NCI-H146 (cell line): ENCODE data around the gene CHM.
"Not testable (repeated sequence)": the region's sequence is repeated elsewhere in the genome, so short reads cannot be mapped to it uniquely, and the experiment has no call there.

Experiments
- DNase-seq: peaks from one replicate; lab custom pipeline; 2025; lab: John Stamatoyannopoulos, UW

CHM gene, protein sequence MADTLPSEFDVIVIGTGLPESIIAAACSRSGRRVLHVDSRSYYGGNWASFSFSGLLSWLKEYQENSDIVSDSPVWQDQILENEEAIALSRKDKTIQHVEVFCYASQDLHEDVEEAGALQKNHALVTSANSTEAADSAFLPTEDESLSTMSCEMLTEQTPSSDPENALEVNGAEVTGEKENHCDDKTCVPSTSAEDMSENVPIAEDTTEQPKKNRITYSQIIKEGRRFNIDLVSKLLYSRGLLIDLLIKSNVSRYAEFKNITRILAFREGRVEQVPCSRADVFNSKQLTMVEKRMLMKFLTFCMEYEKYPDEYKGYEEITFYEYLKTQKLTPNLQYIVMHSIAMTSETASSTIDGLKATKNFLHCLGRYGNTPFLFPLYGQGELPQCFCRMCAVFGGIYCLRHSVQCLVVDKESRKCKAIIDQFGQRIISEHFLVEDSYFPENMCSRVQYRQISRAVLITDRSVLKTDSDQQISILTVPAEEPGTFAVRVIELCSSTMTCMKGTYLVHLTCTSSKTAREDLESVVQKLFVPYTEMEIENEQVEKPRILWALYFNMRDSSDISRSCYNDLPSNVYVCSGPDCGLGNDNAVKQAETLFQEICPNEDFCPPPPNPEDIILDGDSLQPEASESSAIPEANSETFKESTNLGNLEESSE

DNA sequence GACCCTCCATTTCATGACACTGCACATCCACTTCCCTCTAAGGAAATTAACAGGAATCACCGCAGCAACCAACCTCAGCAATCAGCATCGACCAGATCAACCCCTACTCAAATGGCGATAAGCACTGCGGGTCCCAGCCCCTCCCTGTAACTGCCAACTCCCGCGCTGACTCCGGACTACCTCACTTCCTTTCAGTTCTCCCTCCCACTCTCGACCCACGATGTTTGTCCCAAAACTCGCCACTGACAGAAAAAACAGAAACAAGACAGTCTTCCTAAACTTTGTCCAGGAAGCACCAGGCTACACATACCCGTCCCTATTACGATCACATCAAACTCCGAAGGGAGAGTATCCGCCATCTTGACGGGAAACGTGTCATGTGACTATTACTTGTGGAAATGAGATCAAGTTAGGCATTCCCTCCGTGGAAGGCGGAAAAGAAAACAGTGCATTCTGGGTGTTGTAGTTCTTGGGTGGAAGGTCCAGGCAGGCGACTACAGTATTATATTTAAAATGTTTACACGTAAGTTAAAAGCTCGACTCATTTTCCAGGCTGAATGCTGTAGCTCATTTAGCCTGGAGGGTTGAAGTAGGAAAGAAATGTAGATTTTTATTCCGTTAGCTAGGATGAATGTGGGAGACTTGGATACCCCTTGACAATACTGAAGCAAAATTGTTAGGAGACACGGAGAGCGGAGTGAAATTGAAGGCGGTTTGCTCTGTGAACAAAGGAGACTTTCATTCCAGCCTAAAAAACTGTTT is at the start of gene CHM:
CHM (minus strand) TSS at position 385 of the 762 bp plus-strand sequence; CDS start at position 359, 26 bp downstream.
- DNase-seq, result no peak

DNA sequence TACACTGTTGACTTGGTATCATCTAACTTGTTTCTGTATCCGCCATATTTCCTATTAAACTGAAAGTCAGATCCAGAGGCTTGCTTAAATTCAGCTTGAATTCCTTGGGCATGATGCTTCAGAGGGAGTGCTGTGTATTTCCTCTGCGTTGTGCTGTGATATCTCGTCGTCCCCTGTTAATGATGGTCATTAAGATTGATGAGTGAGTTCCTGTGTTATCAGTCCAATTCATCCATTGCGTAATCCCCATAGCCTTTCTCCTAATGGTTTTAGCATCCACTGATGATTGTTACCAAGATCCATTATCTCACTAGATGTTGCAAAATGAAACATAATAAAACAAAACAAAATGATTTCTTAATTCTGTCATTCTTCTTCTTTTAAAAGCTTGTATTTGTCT is 31.3 kb upstream of the CHM start:
- DNase-seq, result peak; percentile 27

DNA sequence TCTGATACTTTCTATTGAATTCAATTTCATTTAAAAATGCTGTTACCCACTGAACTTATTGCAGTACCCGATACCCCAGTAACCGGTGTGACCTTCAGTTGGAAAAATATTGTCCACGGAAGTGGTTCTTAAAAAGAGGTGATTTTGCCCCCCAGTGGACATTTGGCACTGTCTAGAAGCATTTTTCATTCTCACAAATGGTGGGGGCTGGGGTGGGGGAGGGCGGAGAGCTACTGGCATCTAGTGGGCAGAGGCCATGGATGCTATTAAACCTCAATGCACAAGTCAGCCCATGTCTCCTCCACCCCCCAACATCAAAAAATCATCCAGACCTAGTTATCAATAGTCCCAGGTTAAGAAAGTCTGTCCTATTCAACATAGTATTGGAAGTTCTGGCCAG is 19.6 kb upstream of the CHM start:
- DNase-seq, result no peak

DNA sequence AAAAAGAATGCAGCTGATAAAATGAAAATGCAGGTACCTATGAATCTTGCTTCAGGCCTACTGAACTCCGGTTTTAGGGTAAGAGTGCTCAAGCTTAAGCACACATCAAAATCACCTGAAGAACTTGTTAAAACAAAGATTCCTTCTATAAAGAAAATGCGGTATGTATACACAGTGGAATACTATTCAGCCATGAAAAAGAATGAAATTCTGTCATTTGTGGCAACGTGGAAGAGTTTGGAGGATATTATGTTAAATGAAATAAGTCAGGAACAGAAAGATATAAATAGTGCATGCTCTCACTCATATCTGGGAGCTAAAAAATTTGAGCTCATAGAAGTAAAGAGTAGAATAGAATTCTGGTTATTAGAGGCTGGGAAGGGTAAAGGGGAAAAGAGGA is 14.0 kb upstream of the CHM start:
- DNase-seq, result no peak

DNA sequence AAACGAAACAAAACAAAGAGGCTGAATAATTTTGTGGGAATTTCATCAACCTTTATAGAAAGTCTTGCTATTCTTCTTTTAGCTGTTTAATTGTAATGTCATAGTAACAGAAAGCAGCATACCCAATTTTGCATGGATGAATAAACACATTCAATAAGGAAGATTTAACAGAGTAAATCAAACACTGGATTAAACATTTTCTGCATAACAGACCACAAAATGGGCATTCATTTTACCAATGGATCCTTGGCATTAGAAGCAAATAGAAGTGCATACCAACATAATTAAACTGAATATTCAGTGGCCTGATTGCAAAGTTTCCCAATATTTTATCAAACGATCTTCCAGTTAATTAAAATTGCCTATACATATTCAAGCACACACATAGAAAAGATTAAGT is 4.4 kb upstream of the CHM start:
- DNase-seq, result no peak

DNA sequence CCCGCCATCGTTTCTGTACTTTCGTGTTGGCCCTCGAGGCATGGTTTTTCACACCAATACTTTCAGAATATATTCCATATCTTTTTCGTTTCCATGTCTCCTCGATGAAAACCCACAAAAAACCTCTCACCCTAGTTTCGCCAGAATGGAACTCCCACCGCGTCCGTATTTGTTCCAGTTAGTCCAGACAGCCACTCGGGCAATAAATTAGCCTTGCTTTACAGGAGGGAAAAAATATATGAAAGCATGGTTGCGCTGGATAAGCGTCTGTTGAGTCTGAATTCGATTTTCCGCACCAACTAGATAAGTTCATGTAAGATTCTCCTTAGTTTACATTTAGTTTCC is 550 bp upstream of the CHM start:
- no peak for DNase-seq

DNA sequence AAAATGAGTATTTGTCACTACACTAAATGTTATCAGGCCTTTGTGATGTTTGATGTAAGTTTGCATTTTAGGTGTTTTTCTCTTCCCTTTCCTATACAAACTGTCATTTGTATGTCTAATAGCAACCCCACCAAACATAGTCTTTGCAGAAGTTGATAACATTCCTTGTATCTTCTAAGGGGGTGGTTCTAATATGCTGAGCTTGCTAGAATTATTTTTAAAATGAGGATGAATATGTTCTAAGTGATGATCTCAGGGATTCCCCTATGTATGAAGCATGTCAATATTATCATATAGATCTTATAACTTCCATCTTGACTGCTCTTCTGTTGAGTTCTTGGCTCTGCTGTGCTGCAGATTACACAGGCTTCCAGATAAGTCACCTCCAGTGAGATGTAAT is 3.1 kb downstream of the CHM start:
- no peak for DNase-seq

DNA sequence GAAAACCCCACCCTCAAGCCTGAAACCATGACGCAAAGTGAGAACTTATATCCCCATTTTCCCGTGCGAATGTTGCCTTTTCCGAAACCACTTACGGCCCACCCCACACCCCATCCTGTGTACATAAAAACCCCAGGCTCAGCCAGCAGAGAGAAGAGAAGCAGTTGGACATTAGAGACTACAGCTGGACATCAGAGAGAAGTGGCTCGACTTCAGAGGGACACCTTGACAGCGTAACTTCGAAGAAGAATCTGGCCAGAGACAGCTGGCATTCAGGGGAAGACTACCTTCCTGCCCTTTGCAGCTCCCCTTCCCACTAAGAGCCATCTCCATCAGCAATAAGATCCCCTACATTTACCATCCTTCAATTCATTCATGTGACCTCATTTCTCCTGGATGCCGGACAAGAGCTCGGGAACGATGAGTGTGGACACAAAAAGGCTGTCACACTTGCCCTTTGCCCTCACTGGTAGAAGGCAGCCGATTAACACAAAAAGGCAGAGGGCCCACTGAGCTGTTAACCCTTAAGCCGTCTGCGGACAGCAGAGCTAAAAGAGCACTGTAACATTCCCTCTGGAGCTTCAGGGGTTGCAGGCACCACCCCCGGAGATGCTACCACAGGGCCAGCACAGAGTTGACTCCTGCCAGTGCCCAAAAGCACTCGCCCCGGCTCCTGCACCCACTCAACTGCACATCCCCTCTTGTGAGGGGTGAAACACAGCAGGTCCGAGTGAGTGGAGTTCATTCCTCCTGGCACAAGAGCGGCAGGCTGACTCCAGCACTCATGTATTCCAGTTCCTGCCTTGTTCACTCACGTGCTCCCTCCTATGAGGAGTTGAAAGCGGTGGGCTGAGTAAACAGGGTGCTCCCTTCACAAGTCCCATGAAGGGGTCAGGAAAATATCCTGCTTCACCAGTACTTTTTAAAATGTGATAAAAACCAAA is 7.5 kb downstream of the CHM start:
- no peak for DNase-seq

DNA sequence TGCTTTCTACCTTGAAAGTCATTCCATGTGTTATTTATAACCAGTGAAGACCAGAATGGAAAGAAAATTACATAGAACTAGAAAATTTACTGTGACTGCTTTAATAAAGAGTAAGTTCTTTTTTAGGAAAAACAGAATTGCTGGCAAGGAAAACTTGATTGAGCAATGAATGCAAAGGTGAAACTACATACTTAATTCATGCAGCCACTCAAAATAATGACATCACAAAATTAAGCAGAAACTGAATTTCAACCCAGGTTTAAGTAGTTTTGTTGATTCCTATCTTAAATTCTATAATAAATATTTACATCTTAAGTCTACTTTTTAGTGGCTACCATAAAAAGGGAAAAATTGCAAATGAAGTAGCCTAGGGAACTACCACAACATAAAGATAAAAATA is 14.0 kb downstream of the CHM start:
- no peak for DNase-seq

DNA sequence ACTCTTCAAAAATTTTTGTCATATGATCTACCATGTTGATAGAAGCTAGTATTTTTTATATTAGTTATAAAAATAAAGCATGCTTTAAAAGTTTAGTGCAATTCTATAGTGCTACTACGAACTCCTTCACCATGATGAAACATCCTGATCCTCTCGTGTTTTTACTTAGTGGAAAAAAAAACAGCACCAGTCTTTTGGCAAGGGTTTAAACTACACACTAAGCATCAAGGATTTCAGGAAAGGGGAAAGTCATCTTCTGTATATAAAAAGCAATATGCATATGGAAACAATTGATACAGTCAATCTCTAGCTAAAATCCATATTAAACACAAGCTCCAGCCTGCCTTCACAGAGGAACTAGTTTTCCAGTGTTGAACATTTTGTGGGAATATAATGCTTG is 18.7 kb downstream of the CHM start:
- no peak for DNase-seq

DNA sequence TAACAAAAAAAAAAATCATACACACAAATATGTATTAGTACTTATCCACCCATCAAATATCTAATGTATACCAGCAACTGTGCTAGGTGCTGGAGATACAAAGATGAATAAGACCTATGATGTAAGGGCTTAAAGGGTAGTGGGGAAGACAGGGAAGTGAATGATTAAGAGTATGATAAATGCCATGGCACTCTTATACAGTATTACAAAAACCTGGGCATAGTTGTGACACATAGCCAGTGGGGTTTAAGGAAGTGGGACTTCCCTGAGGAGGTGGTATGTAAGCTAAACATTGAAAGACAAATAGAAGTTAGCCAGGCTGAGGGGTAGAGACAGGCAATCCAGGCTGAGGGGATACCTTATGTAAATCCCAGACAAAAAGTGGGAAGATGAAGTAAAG is 23.5 kb downstream of the CHM start:
- no peak for DNase-seq

DNA sequence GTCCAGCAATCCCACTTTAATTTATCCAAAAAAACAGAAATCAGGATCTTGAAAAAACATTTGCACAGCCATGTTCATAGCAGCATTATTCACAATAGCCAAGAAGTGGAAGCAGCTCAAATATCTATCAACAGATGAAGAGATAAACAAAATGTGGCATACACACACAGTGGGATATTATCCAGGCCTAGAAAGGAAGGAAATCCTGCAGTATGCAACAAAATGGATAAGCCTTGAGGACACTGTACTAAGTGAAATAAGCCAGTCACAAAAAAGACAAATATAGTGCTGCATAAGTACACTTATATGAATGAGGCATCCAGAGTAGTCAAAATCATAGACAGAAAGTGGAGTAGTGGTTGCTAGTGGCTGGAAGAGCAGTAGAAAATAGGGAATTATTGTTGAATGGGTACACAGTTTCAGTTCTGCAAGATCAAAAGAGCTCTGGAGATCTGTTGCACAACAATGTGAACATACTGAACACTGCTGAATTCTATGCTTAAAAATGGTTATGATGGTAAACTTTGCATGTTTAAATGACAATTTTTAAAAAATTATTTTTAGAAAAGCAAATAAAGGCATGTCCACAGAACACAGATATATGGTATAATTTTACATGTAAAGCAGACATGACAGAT is 25.6 kb downstream of the CHM start:
- DNase-seq, result no peak

DNA sequence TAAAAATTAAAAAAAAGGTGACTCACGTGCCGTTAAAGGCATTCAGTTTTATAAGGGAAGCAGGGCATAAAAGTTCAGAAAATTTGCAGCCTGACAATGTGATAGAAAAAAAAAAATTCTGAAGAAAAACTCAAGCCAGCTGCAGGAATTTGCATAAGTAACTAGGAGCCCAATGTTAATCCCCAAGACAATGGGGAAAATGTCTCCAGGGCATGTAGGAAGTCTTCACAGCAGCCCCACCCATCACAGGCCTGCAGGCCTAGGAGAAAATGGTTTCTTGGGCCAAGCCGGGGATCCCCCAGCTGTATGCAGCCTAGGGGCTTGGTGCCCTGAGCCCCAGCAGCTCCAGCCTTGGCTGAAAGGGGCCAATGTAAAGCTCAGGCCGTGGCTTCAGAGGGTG is 31.2 kb downstream of the CHM start:
- DNase-seq, result no peak

DNA sequence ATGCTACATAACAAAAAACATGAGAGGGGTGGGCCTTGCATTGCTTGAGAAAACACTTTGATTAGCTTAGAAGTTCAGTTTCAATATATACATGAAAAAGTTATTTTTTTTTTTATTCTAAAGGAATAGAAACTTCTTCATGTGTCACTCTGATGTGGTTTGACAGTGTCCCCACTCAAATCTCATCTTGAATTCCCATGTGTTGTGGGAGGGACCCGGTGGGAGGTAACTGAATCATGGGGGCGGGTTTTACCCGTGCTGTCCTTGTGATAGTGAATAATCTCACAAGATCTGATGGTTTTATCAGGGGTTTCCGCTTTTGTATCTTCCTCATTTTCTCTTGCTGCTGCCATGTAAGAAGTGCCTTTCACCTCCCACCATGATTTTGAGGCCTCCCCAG is 32.4 kb downstream of the CHM start:
- DNase-seq, result not testable (repeated sequence)

DNA sequence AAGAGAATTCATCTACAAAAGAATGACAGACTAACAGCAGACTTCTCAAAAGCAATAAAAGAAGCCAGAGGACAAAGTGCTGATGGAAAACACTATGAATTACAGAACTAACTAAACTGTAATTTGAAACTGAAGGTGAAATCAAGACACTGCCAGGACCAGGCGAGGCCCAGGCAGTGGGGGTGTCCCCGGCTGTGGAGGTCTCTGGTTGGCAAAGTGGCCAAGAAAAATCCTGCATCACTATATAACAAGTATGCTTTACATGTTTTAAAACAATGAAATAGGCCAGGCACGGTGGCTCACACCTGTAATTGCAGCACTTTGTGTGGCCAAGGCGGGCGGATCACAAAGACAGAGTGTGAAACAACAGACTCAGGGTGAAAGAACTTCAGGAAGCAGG is 32.9 kb downstream of the CHM start:
- no peak for DNase-seq

DNA sequence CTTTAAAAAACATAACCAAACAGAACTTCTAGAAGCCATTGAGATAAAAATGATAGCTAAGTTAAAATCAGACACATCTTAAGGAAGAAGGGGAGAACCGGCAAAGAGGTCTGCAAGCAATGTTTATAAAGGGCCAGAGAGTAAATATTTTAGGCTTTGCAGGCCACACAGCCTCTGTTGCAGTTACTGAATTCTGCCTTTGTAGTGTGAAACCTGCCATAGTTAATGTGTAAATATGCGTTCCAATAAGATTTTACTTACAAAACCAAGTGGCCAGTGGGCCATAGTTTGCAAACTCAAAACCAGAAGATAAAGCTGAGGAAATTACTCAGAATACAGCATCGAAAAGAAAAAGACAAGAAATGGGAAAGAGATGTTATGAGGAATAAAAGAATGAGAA is 33.6 kb downstream of the CHM start:
- DNase-seq, result no peak

DNA sequence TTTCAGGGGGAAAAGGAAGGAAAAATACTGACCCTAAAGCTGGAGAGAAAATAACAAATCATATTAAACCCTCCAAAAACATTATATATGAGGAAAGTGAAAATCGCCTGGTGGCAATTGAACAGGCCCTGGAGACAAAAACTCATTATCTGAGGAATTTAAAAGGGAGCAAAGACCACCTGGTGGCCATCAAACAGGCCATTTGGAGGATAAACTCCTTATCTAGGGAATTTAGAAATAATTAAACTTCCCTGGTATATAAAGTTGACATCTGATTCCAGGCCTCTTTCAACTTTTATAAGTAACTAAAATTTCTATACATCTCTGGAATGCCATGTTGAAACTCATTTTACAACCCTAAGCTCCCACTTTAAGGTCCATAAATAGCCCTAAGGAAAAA is 35.2 kb downstream of the CHM start:
- DNase-seq, result no peak

DNA sequence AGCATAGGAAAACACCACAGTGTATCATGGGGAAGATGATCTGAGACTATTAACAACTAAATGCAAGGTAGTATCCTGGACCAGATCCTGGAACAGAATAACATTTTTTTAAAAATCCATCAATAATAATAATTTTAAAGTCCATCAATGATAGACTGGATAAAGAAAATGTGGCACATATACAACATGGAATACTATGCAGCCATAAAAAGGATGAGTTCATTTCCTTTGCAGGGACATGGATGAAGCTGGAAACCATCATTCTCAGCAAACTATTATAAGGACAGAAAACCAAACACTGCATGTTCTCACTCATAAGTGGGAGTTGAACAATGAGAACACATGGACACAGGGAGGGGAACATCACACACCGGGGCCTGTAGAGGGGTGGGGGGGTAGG is 37.6 kb downstream of the CHM start:
- not testable (repeated sequence) for DNase-seq

DNA sequence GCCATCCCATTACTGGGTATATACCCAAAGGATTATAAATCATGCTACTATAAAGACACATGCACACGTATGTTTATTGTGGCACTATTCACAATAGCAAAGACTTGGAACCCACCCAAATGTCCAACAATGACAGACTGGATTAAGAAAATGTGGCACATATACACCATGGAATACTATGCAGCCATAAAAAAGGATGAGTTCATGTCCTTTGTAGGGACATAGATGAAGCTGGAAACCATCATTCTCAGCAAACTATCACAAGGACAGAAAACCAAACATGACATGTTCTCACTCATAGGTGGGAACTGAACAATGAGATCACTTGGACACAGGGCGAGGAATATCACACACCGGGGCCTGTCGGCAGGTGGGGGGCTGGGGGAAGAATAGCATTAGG is 39.5 kb downstream of the CHM start:
- not testable (repeated sequence) for DNase-seq

DNA sequence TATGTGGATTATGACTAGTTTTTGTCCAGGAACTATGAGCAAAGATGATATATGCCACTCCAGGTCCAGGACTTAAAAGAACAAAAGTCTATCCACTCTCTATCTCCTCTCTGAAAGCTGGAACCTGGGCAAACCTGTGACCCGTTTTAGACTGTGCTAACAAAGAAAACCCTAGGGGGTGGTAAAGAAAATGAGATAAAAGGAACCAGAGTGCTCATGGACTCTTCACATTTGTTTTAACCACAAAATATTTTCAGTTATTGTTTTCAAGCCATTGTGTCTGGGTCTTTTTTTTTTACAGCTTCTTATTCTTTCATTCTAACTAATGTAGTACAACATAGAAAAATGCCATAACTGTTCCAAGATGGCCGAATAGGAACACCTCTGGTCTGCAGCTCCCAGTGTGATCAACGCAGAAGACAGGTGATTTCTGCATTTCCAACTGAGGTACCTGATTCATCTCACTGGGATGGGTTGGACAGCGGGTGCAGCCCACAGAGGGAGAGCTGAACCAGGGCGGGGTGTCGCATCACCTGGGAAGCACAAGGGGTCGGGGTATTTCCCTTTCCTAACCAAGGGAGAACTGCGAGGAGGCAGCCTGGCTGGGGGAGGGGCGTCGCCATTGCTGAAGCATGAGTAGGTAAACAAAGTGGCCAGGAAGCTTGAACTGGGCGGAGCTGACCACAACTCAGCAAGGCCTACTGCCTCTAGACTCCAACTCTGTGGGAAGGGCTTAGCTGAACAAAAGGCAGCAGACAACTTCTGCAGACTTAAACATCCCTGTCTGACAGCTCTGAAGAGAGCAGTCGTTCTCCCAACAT is 45.1 kb downstream of the CHM start:
- peak; percentile 87 for DNase-seq

DNA sequence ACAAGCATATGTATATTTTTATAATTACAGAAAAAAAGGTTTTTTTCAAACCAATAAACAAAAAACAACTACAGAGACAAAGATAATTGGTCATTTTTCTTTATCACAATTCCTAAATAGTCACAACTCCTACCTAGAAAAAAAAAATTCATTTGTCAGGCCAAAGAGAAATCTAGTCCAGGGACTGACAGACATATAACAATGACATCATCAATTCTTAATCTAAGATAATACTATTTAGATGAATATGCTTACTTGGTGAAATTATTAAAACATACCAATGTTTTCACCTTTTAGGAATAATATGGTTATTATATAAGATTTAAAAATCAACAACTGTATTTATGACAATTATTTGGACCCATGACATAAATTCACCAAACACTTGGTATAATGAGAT is 48.4 kb downstream of the CHM start:
- DNase-seq, result no peak
